Stimulated activated CD8-positive, alpha-beta memory T cell treated with anti-CD3 and anti-CD28 coated beads, Interleukin-12 subunit alpha, Interleukin-12 subunit beta, amount 100 ng/mL, for 4 hours (primary cell): ENCODE results near the gene HIGD1C.
"Not testable (repeated sequence)": the region's sequence is repeated elsewhere in the genome, so short reads cannot be mapped to it uniquely, and the experiment has no call there.

Experiments used
- DNase-seq: peaks from one replicate; pipeline ENCODE4 v3.0.0-alpha.2; 2020; ENCODE audit warnings: low read depth

HIGD1C gene

GRCh38 chr12:50985322-50985721, 33.0 kb downstream of the HIGD1C start:
- no peak for DNase-seq

- DNase-seq, result no peak
Measured at GRCh38 chr12:50986966-50987737, 34.8 kb downstream of the HIGD1C start.

GRCh38 chr12:50988051-50988450, 35.7 kb downstream of the HIGD1C start:
- no peak for DNase-seq

GRCh38 chr12:50988871-50989270, 36.5 kb downstream of the HIGD1C start:
- no peak for DNase-seq

- DNase-seq, result no peak
Measured at GRCh38 chr12:50990147-50990727, 37.9 kb downstream of the HIGD1C start.

- DNase-seq, result no peak
Measured at GRCh38 chr12:50990791-50991190, 38.4 kb downstream of the HIGD1C start.

GRCh38 chr12:50991291-50991690, 38.9 kb downstream of the HIGD1C start:
- no peak for DNase-seq

- no peak for DNase-seq
Measured at GRCh38 chr12:50992819-50993218, 40.5 kb downstream of the HIGD1C start.

- DNase-seq, result no peak
Measured at GRCh38 chr12:50999093-50999492, 46.7 kb downstream of the HIGD1C start.

GRCh38 chr12:51000245-51000644, 47.9 kb downstream of the HIGD1C start:
- no peak for DNase-seq

- DNase-seq, result no peak
Measured at GRCh38 chr12:51001799-51002198, 49.5 kb downstream of the HIGD1C start.

- no peak for DNase-seq
Measured at GRCh38 chr12:51004504-51004903, 52.2 kb downstream of the HIGD1C start.

- DNase-seq, result no peak
Measured at GRCh38 chr12:51005030-51005429, 52.7 kb downstream of the HIGD1C start.

GRCh38 chr12:51005671-51006070, 53.3 kb downstream of the HIGD1C start:
- no peak for DNase-seq

GRCh38 chr12:51008329-51009055, 56.1 kb downstream of the HIGD1C start:
- no peak for DNase-seq

GRCh38 chr12:51009056-51009440, 56.7 kb downstream of the HIGD1C start:
- DNase-seq, result no peak

- DNase-seq, result no peak
Measured at GRCh38 chr12:51011955-51012354, 59.6 kb downstream of the HIGD1C start.

- no peak for DNase-seq
Measured at GRCh38 chr12:51012570-51013236, 60.4 kb downstream of the HIGD1C start.

- no peak for DNase-seq
Measured at GRCh38 chr12:51013441-51013840, 61.1 kb downstream of the HIGD1C start.

- not testable (repeated sequence) for DNase-seq
Measured at GRCh38 chr12:51014467-51014866, 62.1 kb downstream of the HIGD1C start.

GRCh38 chr12:51017452-51017851, 65.1 kb downstream of the HIGD1C start:
- DNase-seq, result no peak

- DNase-seq, result no peak
Measured at GRCh38 chr12:51018956-51019355, 66.6 kb downstream of the HIGD1C start.

- no peak for DNase-seq
Measured at GRCh38 chr12:51019927-51020326, 67.6 kb downstream of the HIGD1C start.
